HEK293 (cell line): ENCODE results near the gene IL17D.

ENCODE experiments used
- CTCF ChIA-PET: fragments of 350-600 bp; formaldehyde crosslinking; extraction: SDS; loops from one replicate; lab custom pipeline; 2021; ENCODE audit warnings: antibody characterized with exemption; lab: Yijun Ruan, JAX
- POLR2A ChIA-PET: fragments of 300-600 bp; formaldehyde crosslinking; extraction: SDS; loops from one replicate; lab custom pipeline; 2020; ENCODE audit warnings: antibody characterized with exemption, inconsistent platforms; lab: Yijun Ruan, JAX
- H3K27ac ChIP-seq: fragments of 200-500 bp; sonication (Bioruptor generic); 2 replicates; pipeline ENCODE4 v1.5.1; 2014; ENCODE audit warnings: low read depth, low read length, control low read depth, inconsistent platforms; ENCODE audit errors: extremely low read depth
- H3K36me3 ChIP-seq, 2 experiments: fragments of 200-500 bp in 1 of 2; sonication (Bioruptor generic) in 1 of 2; 1 replicate in 1 of 2; 2 replicates in 1 of 2; pipeline ENCODE4 v1.5.1; 2014 to 2017; ENCODE audit warnings: inconsistent platforms in 2 of 2, low read length in 2 of 2; ENCODE audit not compliant: control insufficient read depth in 2 of 2, insufficient read depth in 1 of 2
- H3K4me1 ChIP-seq: fragments of 200-500 bp; sonication (Bioruptor generic); 2 replicates; pipeline ENCODE4 v1.5.1; 2014; ENCODE audit warnings: mild to moderate bottlenecking, low read length, inconsistent platforms; ENCODE audit not compliant: control insufficient read depth, insufficient read depth
- H3K4me3 ChIP-seq: 2 replicates; pipeline ENCODE4 v1.5.1; 2011; ENCODE audit warnings: low read depth, mild to moderate bottlenecking, control low read depth, low read length, moderate library complexity
- H3K9me3 ChIP-seq: fragments of 200-500 bp; sonication (Bioruptor generic); 2 replicates; pipeline ENCODE4 v1.5.1; 2014; ENCODE audit warnings: low read depth, low read length, inconsistent platforms; ENCODE audit not compliant: control insufficient read depth, insufficient read depth
- GLIS1 ChIP-seq: fragments of 450-650 bp; formaldehyde crosslinking; IDR thresholded peaks from 2 replicates; pipeline ENCODE4 v1.5.1; 2016; ENCODE audit warnings: missing biosample characterization, missing genetic modification characterization
- HIC1 ChIP-seq: fragments of 450-650 bp; formaldehyde crosslinking; IDR thresholded peaks from 2 replicates; pipeline ENCODE4 v1.5.1; 2016; ENCODE audit warnings: missing biosample characterization, missing genetic modification characterization
- KLF10 ChIP-seq: fragments of 450-650 bp; IDR thresholded peaks from 2 replicates; pipeline ENCODE4 v1.5.1; 2018; ENCODE audit warnings: missing biosample characterization, mild to moderate bottlenecking, missing genetic modification characterization
- KLF9 ChIP-seq: fragments of 450-650 bp; formaldehyde crosslinking; IDR thresholded peaks from 2 replicates; pipeline ENCODE4 v1.5.1; 2016; ENCODE audit warnings: missing biosample characterization, missing genetic modification characterization, low read depth
- OSR2 ChIP-seq: fragments of 450-650 bp; formaldehyde crosslinking; IDR thresholded peaks from 2 replicates; pipeline ENCODE4 v1.5.1; 2016; ENCODE audit warnings: missing biosample characterization, missing genetic modification characterization
- PRDM10 ChIP-seq: fragments of 450-650 bp; formaldehyde crosslinking; IDR thresholded peaks from 2 replicates; pipeline ENCODE4 v1.5.1; 2016; ENCODE audit warnings: missing biosample characterization, missing genetic modification characterization
- SP2 ChIP-seq: fragments of 450-650 bp; formaldehyde crosslinking; IDR thresholded peaks from 2 replicates; pipeline ENCODE4 v1.5.1; 2016; ENCODE audit warnings: missing biosample characterization, missing genetic modification characterization
- TRIM28 ChIP-seq: IDR thresholded peaks from 2 replicates; pipeline ENCODE4 v1.6.1; 2011; ENCODE audit warnings: low read length, control low read depth, borderline replicate concordance
- ZNF132 ChIP-seq: fragments of 450-650 bp; formaldehyde crosslinking; IDR thresholded peaks from 2 replicates; pipeline ENCODE4 v1.5.1; 2017; ENCODE audit warnings: missing biosample characterization, missing genetic modification characterization, borderline replicate concordance
- ZNF140 ChIP-seq: fragments of 450-650 bp; formaldehyde crosslinking; IDR thresholded peaks from 2 replicates; pipeline ENCODE4 v1.5.1; 2016; ENCODE audit warnings: missing biosample characterization, missing genetic modification characterization
- ZNF174 ChIP-seq: fragments of 450-650 bp; formaldehyde crosslinking; IDR thresholded peaks from 2 replicates; pipeline ENCODE4 v1.5.0; 2017; ENCODE audit warnings: missing biosample characterization, mild to moderate bottlenecking, missing genetic modification characterization
- ZNF2 ChIP-seq: fragments of 450-650 bp; formaldehyde crosslinking; IDR thresholded peaks from 2 replicates; pipeline ENCODE4 v1.5.1; 2016; ENCODE audit warnings: missing biosample characterization, missing genetic modification characterization
- ZNF585B ChIP-seq: fragments of 450-650 bp; formaldehyde crosslinking; IDR thresholded peaks from 2 replicates; pipeline ENCODE4 v1.5.1; 2016; ENCODE audit warnings: missing biosample characterization, missing genetic modification characterization
- ZSCAN5A ChIP-seq: fragments of 450-650 bp; formaldehyde crosslinking; IDR thresholded peaks from 2 replicates; pipeline ENCODE4 v1.5.1; 2016; ENCODE audit warnings: missing biosample characterization, missing genetic modification characterization

Gene IL17D

GRCh38 chr13:20721454-20722357 lies 18.2 kb downstream of the IL17D start:
- TF ChIP-seq KLF10 (no peak), OSR2 (peak; percentile 59), TRIM28 (no peak), SP2 (no peak), KLF9 (no peak), HIC1 (tag by site-specific recombination) (no peak)
- H3K27ac ChIP-seq = no peak overlapping the region
- no peak overlapping the region for H3K4me3 ChIP-seq
- no peaks in the 10 kb centered on the region for H3K36me3 ChIP-seq
- POLR2A ChIA-PET = no interaction called here
- peaks cover 6% of the 10 kb centered on the region for H3K4me1 ChIP-seq
- CTCF ChIA-PET = interaction anchor here (0.6 to 2.0 kb wide), 6 partner anchors 8 to 389 kb away, joined by 3 to 12 read pairs (median 3); no protein-coding TSS in a partner anchor
- no peaks in the 10 kb centered on the region for H3K9me3 ChIP-seq

- TF ChIP-seq ZNF585B (tag by site-specific recombination) (no peak), ZNF174 (no peak), ZNF140 (tag by site-specific recombination) (no peak), GLIS1 (no peak), ZNF132 (tag by site-specific recombination) (no peak), ZNF2 (tag by site-specific recombination) (no peak), PRDM10 (tag by site-specific recombination) (no peak), ZSCAN5A (tag by site-specific recombination) (no peak)
- TF ChIP-seq, all 188 proteins: peak for 0
- no peaks in the 10 kb centered on the region for H3K9me3 ChIP-seq
- no peaks in the 10 kb centered on the region for H3K36me3 ChIP-seq
- H3K27ac ChIP-seq = no peak overlapping the region
- peaks cover under 1% of the 10 kb centered on the region; the same call in 1 of the 2 replicates for H3K4me1 ChIP-seq
- POLR2A ChIA-PET = no interaction called here
- CTCF ChIA-PET = no interaction called here
- H3K4me3 ChIP-seq = no peak overlapping the region
Measured at GRCh38 chr13:20727856-20728255, 24.4 kb downstream of the IL17D start.
